Naive thymus-derived CD4-positive, alpha-beta T cell (primary cell): Measurements from ENCODE around the gene SNX17. TPM values are rescaled to one million over a fixed set of nuclear protein-coding genes. Genes with fewer than 3 reads are reported as not detected.
A peak's percentile ranks its signal among the peaks of the same experiment; 100 is the strongest.

Experiments
- ATAC-seq: fragments of 150-1000 bp; cut with Tn5 transposase; 2 replicates; pipeline ENCODE4 v1.10.0; 2021; ENCODE audit warnings: mild to moderate bottlenecking, moderate library complexity
- CTCF ChIA-PET: fragments of 350-600 bp; sonication (Branson Sonifier 250); formaldehyde crosslinking; loops from one replicate; lab custom pipeline; 2021; ENCODE audit warnings: antibody characterized with exemption; lab: Charles Lee
- POLR2A ChIA-PET: fragments of 350-600 bp; sonication (Branson Sonifier 250); formaldehyde crosslinking; loops from one replicate; lab custom pipeline; 2021; ENCODE audit warnings: antibody characterized with exemption, inconsistent platforms; lab: Charles Lee
- DNase-seq, 9 donors: peaks; one replicate each; pipeline versions ENCODE4 v3.0.0 to v3.0.0-alpha.2; 2020 to 2022; ENCODE audit warnings: mixed read lengths in 1 of 9
- H3K27ac ChIP-seq: one replicate; pipeline ENCODE4 v1.7.0; 2013; ENCODE audit warnings: mild to moderate bottlenecking, low read depth, low read length, moderate library complexity
- H3K27me3 ChIP-seq, 2 donors: one replicate each; pipeline ENCODE4 v1.7.0; 2013; ENCODE audit warnings: low read length in 2 of 2, mild to moderate bottlenecking in 2 of 2, moderate library complexity in 2 of 2; ENCODE audit not compliant: control insufficient read depth in 2 of 2, insufficient read depth in 2 of 2
- H3K36me3 ChIP-seq, 3 experiments: 1 replicate in 2 of 3; 2 replicates in 1 of 3; pipeline ENCODE4 v1.7.0; 2013; ENCODE audit warnings: low read length in 3 of 3, mild to moderate bottlenecking in 3 of 3, moderate library complexity in 1 of 3; ENCODE audit not compliant: insufficient read depth in 3 of 3, control insufficient read depth in 2 of 3
- H3K4me1 ChIP-seq, 2 donors: one replicate each; pipeline ENCODE4 v1.7.0; 2013; ENCODE audit warnings: low read length in 2 of 2, mild to moderate bottlenecking in 2 of 2, moderate library complexity in 1 of 2; ENCODE audit not compliant: control insufficient read depth in 2 of 2, insufficient read depth in 2 of 2
- H3K4me3 ChIP-seq: 2 replicates; pipeline ENCODE4 v1.7.0; 2013; ENCODE audit warnings: mild to moderate bottlenecking, low read length
- H3K9me3 ChIP-seq, 3 experiments: 1 replicate in 2 of 3; 2 replicates in 1 of 3; pipeline ENCODE4 v1.7.0; 2013; ENCODE audit warnings: low read length in 3 of 3; ENCODE audit not compliant: control insufficient read depth in 2 of 3
- H3K27ac Mint-ChIP-seq, 9 donors: one replicate each; pipeline ENCODE4 v1.8.0; 2020 to 2022; ENCODE audit warnings: mixed read lengths in 9 of 9, mild to moderate bottlenecking in 8 of 9, moderate library complexity in 5 of 9, inconsistent platforms in 2 of 9
- H3K27me3 Mint-ChIP-seq, 5 donors: one replicate each; pipeline ENCODE4 v1.8.0; 2021 to 2022; ENCODE audit warnings: mixed read lengths in 5 of 5, mild to moderate bottlenecking in 1 of 5
- H3K36me3 Mint-ChIP-seq, 5 donors: one replicate each; pipeline ENCODE4 v1.8.0; 2020 to 2022; ENCODE audit warnings: mixed read lengths in 5 of 5, mild to moderate bottlenecking in 3 of 5, inconsistent platforms in 1 of 5
- H3K4me1 Mint-ChIP-seq, 7 donors: one replicate each; pipeline ENCODE4 v1.8.0; 2020 to 2022; ENCODE audit warnings: mixed read lengths in 7 of 7, mild to moderate bottlenecking in 3 of 7, inconsistent platforms in 1 of 7
- H3K4me3 Mint-ChIP-seq, 10 donors: one replicate each; pipeline ENCODE4 v1.8.0; 2020 to 2022; ENCODE audit warnings: mild to moderate bottlenecking in 10 of 10, mixed read lengths in 10 of 10, moderate library complexity in 6 of 10, inconsistent platforms in 2 of 10
- H3K9me3 Mint-ChIP-seq, 11 donors: one replicate each; pipeline ENCODE4 v1.8.0; 2020 to 2022; ENCODE audit warnings: mixed read lengths in 11 of 11, mild to moderate bottlenecking in 4 of 11, inconsistent platforms in 1 of 11, moderate library complexity in 1 of 11
- intact Hi-C, 2 donors: fragments of 100-400 bp; cut with micrococcal nuclease; formaldehyde crosslinking; loops; one replicate each; pipeline ENCODE4 v1.15.1; 2023
- polyA plus RNA-seq, 2 donors: library from polyadenylated mRNA; unstranded; fragments of 300-500 nt; fragmentation: Illumina TruSeq; gene quantifications; one replicate each; pipeline ENCODE4 v1.2.3, GENCODE V29; 2021
- total RNA-seq, 6 experiments: library from RNA in 5 of 6; stranded (reverse) in 5 of 6; gene quantifications; 1 replicate in 5 of 6; 2 replicates in 1 of 6; pipeline ENCODE4 v1.2.3 and lab custom pipeline; 2021 to 2026

Gene SNX17
- total and polyA plus RNA-seq, 7 experiments from 2014 or later = 71.0 to 209 (median 112) TPM

DNA sequence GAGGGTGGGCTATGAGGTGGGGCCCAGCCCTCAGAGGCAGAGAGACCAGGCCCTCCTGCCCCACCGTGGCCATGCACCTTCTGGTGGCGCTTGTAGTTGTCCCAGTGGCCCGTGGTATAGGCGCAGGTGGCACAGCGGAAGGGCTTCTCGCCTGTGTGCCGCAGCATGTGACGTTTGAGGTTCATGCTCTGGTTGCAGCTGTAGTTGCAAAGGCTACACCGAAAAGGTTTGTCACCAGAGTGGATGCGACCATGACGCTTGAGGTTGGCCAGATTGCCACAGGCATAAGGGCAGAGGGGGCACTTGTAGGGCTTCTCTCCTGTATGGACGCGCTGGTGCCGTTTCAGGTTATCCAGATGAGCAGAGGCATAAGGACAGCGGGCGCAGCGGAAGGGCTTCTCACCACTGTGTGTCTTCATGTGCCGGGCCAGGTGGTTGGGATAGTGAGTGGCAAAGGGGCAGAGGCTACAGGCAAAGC is 7.2 kb downstream of the SNX17 start:
- peaks cover 9 to 10% of the 10 kb centered on the region in 2 donors for H3K4me1 ChIP-seq
- Mint-ChIP-seq H3K27ac (peak overlapping the region in 2 of 9 donors; percentile 23 to 38), H3K36me3 (peaks cover 0 to 38% (median 13%) of the 10 kb centered on the region in 5 donors), H3K4me1 (peaks cover 27 to 46% (median 40%) of the 10 kb centered on the region in 7 donors), H3K27me3 (no peaks in the 10 kb centered on the region), H3K4me3 (peak overlapping the region in 3 of 10 donors; percentile 20 to 81 (median 25)), H3K9me3 (no peaks in the 10 kb centered on the region)
- H3K27me3 ChIP-seq = no peaks in the 10 kb centered on the region
- CTCF ChIA-PET = no interaction called here
- intact Hi-C loops = no loop called here
- DNase-seq = no peak
- no peaks in the 10 kb centered on the region for H3K9me3 ChIP-seq
- peaks cover 8 to 71% (median 41%) of the 10 kb centered on the region in 3 experiments for H3K36me3 ChIP-seq
- POLR2A ChIA-PET = interaction anchor here (1.3 kb wide), 1 partner anchor 21 kb away, joined by 6 read pairs; the partner anchor contains the start of gene GTF3C2
- no peak for ATAC-seq
- H3K4me3 ChIP-seq = no peak overlapping the region
- no peak overlapping the region for H3K27ac ChIP-seq

DNA sequence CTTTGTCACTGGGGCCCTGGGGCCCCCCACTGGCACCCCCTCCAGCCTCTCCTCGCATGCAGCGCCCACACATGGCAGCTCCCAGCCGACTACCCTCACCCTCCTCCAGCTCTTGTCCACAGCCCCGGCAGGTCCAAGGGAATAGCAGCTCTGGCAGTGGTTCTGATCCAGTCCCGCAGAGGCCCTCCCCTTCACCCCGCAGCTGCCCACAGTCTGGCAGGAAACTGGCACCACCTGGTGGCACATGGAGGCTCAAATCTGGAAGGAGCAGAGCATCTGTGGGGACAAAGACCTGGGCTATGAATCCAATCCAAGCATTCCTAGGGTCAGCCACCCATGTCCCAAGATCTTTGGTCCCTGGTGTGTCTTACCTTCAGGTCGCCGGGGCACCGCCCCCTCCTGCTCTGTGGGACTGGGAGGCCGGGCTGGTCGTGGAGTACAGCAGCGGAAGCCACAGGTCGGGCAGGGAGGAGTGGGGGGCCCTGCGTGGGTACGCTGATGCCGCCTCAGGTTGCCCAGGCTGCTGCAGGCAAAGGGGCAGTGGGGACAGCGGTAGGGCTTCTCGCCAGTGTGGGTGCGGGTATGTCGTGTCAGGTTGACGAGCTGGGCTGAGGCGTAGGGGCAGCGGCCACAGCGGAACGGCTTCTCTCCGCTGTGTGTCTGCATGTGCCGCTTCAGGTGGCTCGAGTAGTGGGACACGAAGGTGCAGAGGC is 7.8 kb downstream of the SNX17 start:
- H3K9me3 ChIP-seq = no peaks in the 10 kb centered on the region
- H3K36me3 ChIP-seq = peaks cover 8 to 68% (median 35%) of the 10 kb centered on the region in 3 experiments
- ATAC-seq (no peak), DNase-seq (no peak)
- Mint-ChIP-seq H3K4me1 (peaks cover 22 to 41% (median 34%) of the 10 kb centered on the region in 7 donors), H3K27me3 (no peaks in the 10 kb centered on the region), H3K4me3 (peak overlapping the region in 3 of 10 donors; percentile 2 to 81 (median 35)), H3K27ac (peak overlapping the region in 2 of 9 donors; percentile 9 to 36), H3K9me3 (no peaks in the 10 kb centered on the region), H3K36me3 (peaks cover 0 to 33% (median 14%) of the 10 kb centered on the region in 5 donors)
- CTCF ChIA-PET = no interaction called here
- no peaks in the 10 kb centered on the region for H3K27me3 ChIP-seq
- intact Hi-C loops = no loop called here
- no peak overlapping the region for H3K4me3 ChIP-seq
- POLR2A ChIA-PET = interaction anchor here (1.3 to 4.4 kb wide), 3 partner anchors 8 to 51 kb away, joined by 6 to 67 read pairs (median 17); partner anchors contain the start of genes EIF2B4, GTF3C2, NRBP1 and SNX17
- H3K4me1 ChIP-seq = peaks cover 9 to 10% of the 10 kb centered on the region in 2 donors
- H3K27ac ChIP-seq = no peak overlapping the region

DNA sequence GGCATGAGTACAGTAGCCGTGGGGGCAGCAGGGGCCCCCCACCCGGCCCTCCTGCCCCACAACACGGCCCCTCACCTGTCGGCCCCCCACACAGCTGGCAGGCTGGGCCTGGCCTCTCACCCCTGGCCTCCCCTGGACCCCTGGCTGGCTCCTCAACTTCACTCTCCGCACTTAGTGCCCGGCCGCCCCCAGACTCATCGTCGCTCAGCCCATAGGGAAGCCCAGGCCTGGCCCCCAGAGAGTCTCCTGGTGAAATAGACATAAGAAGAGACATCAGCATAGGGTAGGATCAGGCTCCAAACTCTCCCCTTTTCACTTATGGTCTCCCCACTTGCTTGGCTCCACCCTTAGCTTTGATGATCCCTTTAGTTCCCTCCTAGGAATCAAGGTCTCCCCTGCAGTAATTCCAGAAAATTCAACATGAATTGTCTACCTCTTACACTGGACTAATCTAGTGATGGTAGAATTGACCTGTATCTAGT is 8.4 kb downstream of the SNX17 start:
- intact Hi-C loops = no loop called here
- H3K27ac Mint-ChIP-seq = peak overlapping the region; percentile 68 to 97 (median 89)
- no peaks in the 10 kb centered on the region for H3K27me3 Mint-ChIP-seq
- peak overlapping the region; percentile 85 for H3K27ac ChIP-seq
- no peak for DNase-seq
- H3K4me3 Mint-ChIP-seq = peak overlapping the region; percentile 3 to 94 (median 90)
- H3K9me3 ChIP-seq = no peaks in the 10 kb centered on the region
- CTCF ChIA-PET = interaction anchor here (2.1 kb wide), 1 partner anchor 9 kb away, joined by 10 read pairs; the partner anchor contains the start of genes EIF2B4 and SNX17
- H3K4me1 Mint-ChIP-seq = peaks cover 22 to 38% (median 30%) of the 10 kb centered on the region in 7 donors
- H3K4me3 ChIP-seq = no peak overlapping the region
- no peaks in the 10 kb centered on the region for H3K27me3 ChIP-seq
- H3K36me3 Mint-ChIP-seq = peaks cover under 1 to 33% (median 20%) of the 10 kb centered on the region in 5 donors
- H3K36me3 ChIP-seq = peaks cover 8 to 68% (median 29%) of the 10 kb centered on the region in 3 experiments
- peaks cover 9 to 10% of the 10 kb centered on the region in 2 donors for H3K4me1 ChIP-seq
- no peak for ATAC-seq
- POLR2A ChIA-PET = interaction anchor here (1.2 to 4.4 kb wide), 5 partner anchors 9 to 55 kb away, joined by 7 to 67 read pairs (median 17); partner anchors contain the start of genes EIF2B4, GTF3C2, MPV17 and NRBP1
- H3K9me3 Mint-ChIP-seq = no peaks in the 10 kb centered on the region

DNA sequence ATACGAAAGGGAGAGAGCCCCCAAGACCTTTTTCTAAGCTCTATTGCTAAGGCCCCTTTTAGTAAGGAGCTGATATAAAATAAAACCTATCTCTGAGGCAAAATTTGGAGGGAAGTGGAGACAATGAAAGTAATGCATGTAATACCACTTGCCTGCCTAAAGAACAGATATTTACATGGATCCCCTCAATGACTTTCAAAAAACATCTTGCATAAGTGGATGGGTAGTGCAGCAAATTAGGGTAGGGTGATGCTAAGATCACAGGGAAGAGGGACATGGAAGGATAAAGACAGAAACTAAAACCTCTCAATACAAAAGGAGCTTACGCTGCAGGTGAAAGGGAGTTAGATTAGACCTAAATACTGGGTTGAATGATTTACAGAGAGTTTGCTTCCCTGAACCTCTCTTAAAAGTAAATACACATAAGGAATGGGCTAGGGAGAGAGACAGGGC is 9.0 kb downstream of the SNX17 start:
- intact Hi-C loops = no loop called here
- Mint-ChIP-seq H3K36me3 (peaks cover 6 to 38% (median 25%) of the 10 kb centered on the region in 5 donors), H3K27ac (peak overlapping the region; percentile 80 to 97 (median 93)), H3K9me3 (no peaks in the 10 kb centered on the region), H3K4me3 (peak overlapping the region; percentile 85 to 94 (median 90)), H3K4me1 (peaks cover 21 to 38% (median 30%) of the 10 kb centered on the region in 7 donors), H3K27me3 (no peaks in the 10 kb centered on the region)
- H3K27ac ChIP-seq = peak overlapping the region; percentile 85
- H3K4me3 ChIP-seq = no peak overlapping the region
- H3K9me3 ChIP-seq = no peaks in the 10 kb centered on the region
- ChIA-PET CTCF (interaction anchor here (0.8 to 2.1 kb wide), 3 partner anchors 8 to 15 kb away, joined by 3 to 10 read pairs (median 3); partner anchors contain the start of genes EIF2B4 and SNX17), POLR2A (interaction anchor here (0.6 to 4.4 kb wide), 7 partner anchors 9 to 255 kb away, joined by 3 to 67 read pairs (median 10); partner anchors contain the start of genes EIF2B4, GTF3C2, MPV17 and NRBP1)
- H3K27me3 ChIP-seq = no peaks in the 10 kb centered on the region
- H3K36me3 ChIP-seq = peaks cover 4 to 68% (median 28%) of the 10 kb centered on the region in 3 experiments
- H3K4me1 ChIP-seq = peaks cover 9 to 10% of the 10 kb centered on the region in 2 donors
- DNase-seq (no peak), ATAC-seq (no peak)

DNA sequence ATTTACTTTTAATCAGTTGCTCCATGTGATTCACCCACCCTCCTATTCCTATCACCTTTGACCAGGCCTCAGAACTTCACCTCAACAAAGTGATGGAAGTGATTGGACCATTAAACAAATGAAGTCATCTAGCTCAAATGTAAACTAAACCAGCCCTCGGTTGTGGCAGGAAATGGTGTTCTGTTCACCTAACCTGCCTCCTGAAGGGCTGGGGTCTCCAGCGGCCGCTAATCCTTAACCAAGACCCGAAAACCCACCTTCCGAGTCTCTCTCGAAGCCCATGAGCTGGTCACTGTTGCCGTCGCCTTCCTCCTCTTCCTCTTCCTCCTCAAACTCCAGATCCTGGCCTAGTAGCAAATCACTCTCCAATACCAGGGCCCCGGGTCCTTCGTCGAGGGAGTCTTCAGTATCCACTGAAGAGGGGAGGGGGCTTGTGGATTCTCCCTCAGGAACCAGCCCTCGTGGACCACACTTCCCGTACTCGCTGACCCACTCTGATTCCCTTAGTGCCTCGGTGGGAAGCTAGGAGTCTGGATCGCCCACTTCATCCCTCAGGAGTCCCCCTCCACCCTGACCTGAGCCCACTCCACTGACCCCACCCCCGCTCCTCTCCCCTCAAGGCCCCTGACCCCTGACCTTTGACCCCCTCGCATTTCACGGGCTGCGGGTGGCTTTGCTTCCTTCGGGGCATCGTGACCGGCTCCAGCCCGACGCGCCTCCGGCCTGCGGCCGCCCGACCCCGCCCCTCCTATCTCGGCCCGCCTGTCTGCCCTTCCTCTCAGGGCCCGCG is 9.6 kb downstream of the SNX17 start:
- Histone ChIP-seq H3K4me3 (peak overlapping the region; percentile 67), H3K9me3 (no peaks in the 10 kb centered on the region), H3K27me3 (no peaks in the 10 kb centered on the region), H3K36me3 (peaks cover 0 to 68% (median 22%) of the 10 kb centered on the region in 3 experiments), H3K27ac (peak overlapping the region; percentile 85), H3K4me1 (peaks cover 9 to 10% of the 10 kb centered on the region in 2 donors)
- peak in 5 of 9 donors; percentile 18 to 54 (median 21) for DNase-seq
- peaks cover 21 to 33% (median 30%) of the 10 kb centered on the region in 7 donors for H3K4me1 Mint-ChIP-seq
- peak overlapping the region; percentile 85 to 94 (median 90) for H3K4me3 Mint-ChIP-seq
- CTCF ChIA-PET = interaction anchor here (0.8 to 2.1 kb wide), 3 partner anchors 9 to 16 kb away, joined by 3 to 10 read pairs (median 3); partner anchors contain the start of genes EIF2B4 and SNX17
- POLR2A ChIA-PET = interaction anchor here (0.6 to 4.4 kb wide), 11 partner anchors 10 to 284 kb away, joined by 3 to 67 read pairs (median 5); partner anchors contain the start of genes EIF2B4, GTF3C2, MPV17 and NRBP1
- intact Hi-C loops = loop anchor here (1.0 to 2.0 kb wide), 5 partner anchors 10 to 109 kb away; partner anchors contain the start of genes EIF2B4 (in 2 of the 2), NRBP1 (in 2 of the 2), PPM1G (in 2 of the 2) and SNX17 (in 2 of the 2)
- H3K27ac Mint-ChIP-seq = peak overlapping the region; percentile 87 to 97 (median 93)
- H3K27me3 Mint-ChIP-seq = no peaks in the 10 kb centered on the region
- ATAC-seq = peak; percentile 60
- no peaks in the 10 kb centered on the region for H3K9me3 Mint-ChIP-seq
- peaks cover 6 to 37% (median 23%) of the 10 kb centered on the region in 5 donors for H3K36me3 Mint-ChIP-seq
